B cell (primary cell): ENCODE measurements around the gene PRKN. TPM values are rescaled to one million over a fixed set of nuclear protein-coding genes. Genes with fewer than 3 reads are reported as not detected.

Experiments used
- ATAC-seq: fragments of 200-7000 bp; cut with Tn5 transposase; one replicate; pipeline ENCODE4 v1.10.0; 2021; ENCODE audit warnings: low read depth, mild to moderate bottlenecking, moderate number of reproducible peaks, moderate library complexity
- CTCF ChIA-PET: fragments of 350-600 bp; sonication (Branson Sonifier 250); formaldehyde crosslinking; loops from one replicate; lab custom pipeline; 2021; ENCODE audit warnings: antibody characterized with exemption, inconsistent platforms; lab: Charles Lee
- POLR2A ChIA-PET: fragments of 350-600 bp; sonication (Branson Sonifier 250); formaldehyde crosslinking; loops from one replicate; lab custom pipeline; 2021; ENCODE audit warnings: antibody characterized with exemption; lab: Charles Lee
- DNase-seq: peaks from one replicate; pipeline ENCODE4 v3.0.0; 2013
- H2AFZ ChIP-seq: 2 replicates; pipeline ENCODE4 v1.6.1; 2012; ENCODE audit warnings: mild to moderate bottlenecking, low read depth, low read length; ENCODE audit not compliant: insufficient read depth, poor library complexity, severe bottlenecking
- H3K27ac ChIP-seq, 2 donors: 1 replicate in 1 of 2; 2 replicates in 1 of 2; pipeline ENCODE4 v1.5.1; 2012 to 2013; ENCODE audit warnings: low read length in 2 of 2, mild to moderate bottlenecking in 2 of 2, moderate library complexity in 1 of 2
- H3K27me3 ChIP-seq, 4 experiments: fragments of 200-600 bp in 1 of 4; sonication (generic) in 1 of 4; replicated peaks in 1 of 4; 1 replicate in 2 of 4; 2 replicates in 2 of 4; pipeline versions ENCODE4 v1.6.1 to v1.7.0; 2013 to 2016; ENCODE audit warnings: low read length in 3 of 4, mild to moderate bottlenecking in 2 of 4, mixed read lengths in 1 of 4, moderate library complexity in 1 of 4; ENCODE audit not compliant: insufficient read depth in 4 of 4, control insufficient read depth in 3 of 4; ENCODE audit errors: control extremely low read depth in 1 of 4
- H3K36me3 ChIP-seq, 2 experiments: replicated peaks in 1 of 2; 1 replicate in 1 of 2; 2 replicates in 1 of 2; pipeline versions ENCODE4 v1.6.1 to v1.7.1; 2013; ENCODE audit warnings: low read length in 1 of 2; ENCODE audit not compliant: insufficient read depth in 2 of 2, control insufficient read depth in 1 of 2; ENCODE audit errors: control extremely low read depth in 1 of 2, extremely low read depth in 1 of 2
- H3K4me1 ChIP-seq, 2 donors: fragments of 200-600 bp in 1 of 2; sonication (generic) in 1 of 2; 1 replicate in 1 of 2; 2 replicates in 1 of 2; pipeline versions ENCODE4 v1.5.1 to v1.6.1; 2013 to 2017; ENCODE audit warnings: low read length in 2 of 2; ENCODE audit not compliant: control insufficient read depth in 2 of 2, insufficient read depth in 2 of 2
- H3K4me2 ChIP-seq: replicated peaks from 2 replicates; pipeline ENCODE3; 2012; ENCODE audit warnings: mild to moderate bottlenecking, low read depth, low read length; ENCODE audit not compliant: poor library complexity, severe bottlenecking
- H3K4me3 ChIP-seq, 5 experiments: fragments of 200-600 bp in 1 of 5; sonication (generic) in 1 of 5; 1 replicate in 3 of 5; 2 replicates in 2 of 5; pipeline versions ENCODE4 v1.5.1 to v1.7.0; 2011 to 2016; ENCODE audit warnings: low read length in 4 of 5, mild to moderate bottlenecking in 4 of 5, low read depth in 2 of 5, control low read depth in 1 of 5, moderate library complexity in 1 of 5; ENCODE audit not compliant: insufficient read depth in 1 of 5; ENCODE audit errors: control extremely low read depth in 1 of 5, extremely low read depth in 1 of 5
- H3K79me2 ChIP-seq: fragments of 200-600 bp; sonication (generic); one replicate; pipeline ENCODE4 v1.6.0; 2016; ENCODE audit warnings: low read length; ENCODE audit not compliant: control insufficient read depth, insufficient read depth
- H3K9ac ChIP-seq: fragments of 200-600 bp; sonication (generic); 2 replicates; pipeline ENCODE4 v1.6.1; 2017; ENCODE audit warnings: mild to moderate bottlenecking, low read length, moderate library complexity
- H3K9me3 ChIP-seq, 3 donors: one replicate each; pipeline versions ENCODE4 v1.6.1 to v1.7.1; 2013; ENCODE audit warnings: low read length in 2 of 3; ENCODE audit not compliant: control insufficient read depth in 2 of 3, insufficient read depth in 1 of 3; ENCODE audit errors: control extremely low read depth in 1 of 3
- H4K20me1 ChIP-seq: 2 replicates; pipeline ENCODE4 v1.6.0; 2012; ENCODE audit warnings: mild to moderate bottlenecking, low read length; ENCODE audit not compliant: insufficient read depth, control insufficient read depth, poor library complexity, severe bottlenecking
- H3K27ac Mint-ChIP-seq: one replicate; pipeline ENCODE4 v1.8.0; 2021; ENCODE audit warnings: mixed read lengths
- H3K27me3 Mint-ChIP-seq: one replicate; pipeline ENCODE4 v1.8.0; 2021; ENCODE audit warnings: mixed read lengths
- H3K4me1 Mint-ChIP-seq: one replicate; pipeline ENCODE4 v1.8.0; 2021; ENCODE audit warnings: mixed read lengths
- H3K4me3 Mint-ChIP-seq: one replicate; pipeline ENCODE4 v1.8.0; 2021; ENCODE audit warnings: mixed read lengths
- H3K9me3 Mint-ChIP-seq: one replicate; pipeline ENCODE4 v1.8.0; 2022; ENCODE audit warnings: mixed read lengths; ENCODE audit not compliant: insufficient read depth
- CTCF ChIP-seq: fragments of 200-600 bp; IDR thresholded peaks from one replicate; pipeline ENCODE4 v1.8.0; 2022; ENCODE audit warnings: antibody characterized with exemption, mild to moderate bottlenecking
- EZH2 ChIP-seq: IDR thresholded peaks from 2 replicates; pipeline ENCODE4 v1.6.1; 2012; ENCODE audit warnings: borderline replicate concordance, low read depth, mild to moderate bottlenecking, moderate library complexity, low read length; ENCODE audit not compliant: insufficient read depth, poor library complexity, severe bottlenecking
- WGBS: methylation state at CpG from one replicate; pipeline ENCODE4 v1.1.5; 2013; ENCODE audit warnings: missing lambda C conversion rate; ENCODE audit not compliant: insufficient coverage; 5-methylcytosine and 5-hydroxymethylcytosine counted together
- intact Hi-C: fragments of 100-400 bp; cut with micrococcal nuclease; formaldehyde crosslinking; loops from one replicate; pipeline ENCODE4 v1.10.0; 2022
- polyA plus RNA-seq: library from polyadenylated mRNA; depleted of rRNA; stranded (reverse); fragments of >200 nt; gene quantifications from 2 replicates; pipeline ENCODE4 v1.2.3, GENCODE V29; 2012
- total RNA-seq, 2 donors: library from RNA; stranded (reverse); fragments of 120-200 nt in 1 of 2; gene quantifications; 1 replicate in 1 of 2; 2 replicates in 1 of 2; pipeline versions ENCODE4 v1.2.3 to v1.2.4, GENCODE V29; 2013 to 2022

Gene PRKN
- total and polyA plus RNA-seq, 2 donors (not counting 1 experiment from before 2014, with no cell fraction given), result 1.6 to 6.2 TPM

- H3K4me1 ChIP-seq, result no peaks in the 10 kb centered on the region
- POLR2A ChIA-PET, result no interaction called here
- H3K4me2 ChIP-seq, result no peak overlapping the region
- no peak overlapping the region for H3K4me3 ChIP-seq
- peaks cover 2% of the 10 kb centered on the region for H3K9me3 Mint-ChIP-seq
- no peak overlapping the region for H3K4me3 Mint-ChIP-seq
- H3K9ac ChIP-seq, result no peak overlapping the region
- no peaks in the 10 kb centered on the region for H3K27me3 ChIP-seq
- TF ChIP-seq CTCF, result no peak
- TF ChIP-seq EZH2, result no peak
- DNase-seq (no peak), ATAC-seq (no peak)
- intact Hi-C loops, result no loop called here
- H3K27ac Mint-ChIP-seq, result no peak overlapping the region
- H3K9me3 ChIP-seq, result peaks cover 0 to 5% (median 0%) of the 10 kb centered on the region in 3 donors
- CTCF ChIA-PET, result no interaction called here
- H3K36me3 ChIP-seq, result no peaks in the 10 kb centered on the region
- no peak overlapping the region for H3K27ac ChIP-seq
- H4K20me1 ChIP-seq, result no peaks in the 10 kb centered on the region
- no peaks in the 10 kb centered on the region for H3K79me2 ChIP-seq
- H3K4me1 Mint-ChIP-seq, result no peaks in the 10 kb centered on the region
- no peaks in the 10 kb centered on the region for H3K27me3 Mint-ChIP-seq
- no CpG with 5 or more reads among the region's 3 CpGs for WGBS
- no peak overlapping the region for H2AFZ ChIP-seq
Observed at GRCh38 chr6:162773996-162774395, 46.4 kb upstream of the PRKN start.

GRCh38 chr6:162772466-162772865 is 44.9 kb upstream of the PRKN start:
- H3K27me3 Mint-ChIP-seq, result no peaks in the 10 kb centered on the region
- Histone ChIP-seq H3K36me3 (no peaks in the 10 kb centered on the region), H3K4me2 (no peak overlapping the region), H4K20me1 (no peaks in the 10 kb centered on the region), H3K79me2 (no peaks in the 10 kb centered on the region), H3K27ac (no peak overlapping the region), H3K9ac (no peak overlapping the region), H3K4me1 (no peaks in the 10 kb centered on the region), H3K4me3 (no peak overlapping the region), H3K27me3 (no peaks in the 10 kb centered on the region), H2AFZ (no peak overlapping the region), H3K9me3 (no peaks in the 10 kb centered on the region)
- ChIA-PET POLR2A (no interaction called here), CTCF (no interaction called here)
- H3K4me3 Mint-ChIP-seq, result no peak overlapping the region
- DNase-seq (no peak), ATAC-seq (no peak)
- no peaks in the 10 kb centered on the region for H3K9me3 Mint-ChIP-seq
- intact Hi-C loops, result no loop called here
- TF ChIP-seq EZH2 (no peak), CTCF (no peak)
- H3K27ac Mint-ChIP-seq, result no peak overlapping the region
- H3K4me1 Mint-ChIP-seq, result no peaks in the 10 kb centered on the region
